ENCODE measurements around the gene GPBP1.

- TF ChIP-seq POLR2AphosphoS5 (IDR thresholded peaks at IDR 0.05; ENCODE audit: control insufficient read depth, insufficient read depth, low read depth, low read length) = no peak
- no peak for TF ChIP-seq RFX7 (CRISPR knock-in tag; IDR thresholded peaks at IDR 0.05)
- no peak for TF ChIP-seq CEBPG (CRISPR knock-in tag; IDR thresholded peaks at IDR 0.05)
- TF ChIP-seq CEBPG (tag; conservative IDR thresholded peaks at IDR 0.05 in 1 of 2, IDR thresholded peaks at IDR 0.05 in 1 of 2) = no peak
- TF ChIP-seq, protein P1, sequence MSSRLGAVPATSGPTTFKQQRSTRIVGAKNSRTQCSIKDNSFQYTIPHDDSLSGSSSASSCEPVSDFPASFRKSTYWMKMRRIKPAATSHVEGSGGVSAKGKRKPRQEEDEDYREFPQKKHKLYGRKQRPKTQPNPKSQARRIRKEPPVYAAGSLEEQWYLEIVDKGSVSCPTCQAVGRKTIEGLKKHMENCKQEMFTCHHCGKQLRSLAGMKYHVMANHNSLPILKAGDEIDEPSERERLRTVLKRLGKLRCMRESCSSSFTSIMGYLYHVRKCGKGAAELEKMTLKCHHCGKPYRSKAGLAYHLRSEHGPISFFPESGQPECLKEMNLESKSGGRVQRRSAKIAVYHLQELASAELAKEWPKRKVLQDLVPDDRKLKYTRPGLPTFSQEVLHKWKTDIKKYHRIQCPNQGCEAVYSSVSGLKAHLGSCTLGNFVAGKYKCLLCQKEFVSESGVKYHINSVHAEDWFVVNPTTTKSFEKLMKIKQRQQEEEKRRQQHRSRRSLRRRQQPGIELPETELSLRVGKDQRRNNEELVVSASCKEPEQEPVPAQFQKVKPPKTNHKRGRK (tag; IDR thresholded peaks at IDR 0.05) = no peak
Measured at GRCh38 chr5:57185313-57185712, 11.5 kb downstream of the GPBP1 start.
